M059J (cell line): ENCODE measurements around the gene SGCD. TPM values are rescaled to one million over a fixed set of nuclear protein-coding genes. Genes with fewer than 3 reads are reported as not detected.

Experiments
- DNase-seq: peaks from one replicate; pipeline ENCODE4 v3.0.0-alpha.2; 2012; ENCODE audit warnings: low read depth
- total RNA-seq: library from RNA; depleted of rRNA; stranded (reverse); fragments of >200 nt; shearing (Covaris generic); gene quantifications from 2 replicates; pipeline ENCODE4 v1.2.3, GENCODE V29; 2014

Gene SGCD
- total RNA-seq, 1 experiment from 2014 or later: 1.7 TPM

DNA sequence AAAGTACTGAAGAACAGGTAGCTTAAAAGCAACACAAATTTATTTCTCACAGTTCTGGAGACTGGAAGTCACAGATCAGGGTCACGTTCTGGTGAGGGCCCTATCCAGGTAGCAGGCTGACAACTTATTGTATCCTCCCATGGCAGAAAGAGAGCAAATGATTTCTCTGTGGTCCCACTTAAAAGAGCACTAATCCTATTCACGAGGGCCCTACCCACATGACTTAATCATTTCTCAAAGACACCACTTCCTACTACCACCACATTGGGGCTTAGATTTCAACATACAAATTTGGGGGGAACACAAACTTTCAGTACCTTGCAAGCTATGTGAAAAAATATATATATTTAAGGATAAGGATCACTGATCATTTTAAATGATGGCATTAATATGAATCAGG lies 447.3 kb downstream of the SGCD start:
- no peak for DNase-seq

DNA sequence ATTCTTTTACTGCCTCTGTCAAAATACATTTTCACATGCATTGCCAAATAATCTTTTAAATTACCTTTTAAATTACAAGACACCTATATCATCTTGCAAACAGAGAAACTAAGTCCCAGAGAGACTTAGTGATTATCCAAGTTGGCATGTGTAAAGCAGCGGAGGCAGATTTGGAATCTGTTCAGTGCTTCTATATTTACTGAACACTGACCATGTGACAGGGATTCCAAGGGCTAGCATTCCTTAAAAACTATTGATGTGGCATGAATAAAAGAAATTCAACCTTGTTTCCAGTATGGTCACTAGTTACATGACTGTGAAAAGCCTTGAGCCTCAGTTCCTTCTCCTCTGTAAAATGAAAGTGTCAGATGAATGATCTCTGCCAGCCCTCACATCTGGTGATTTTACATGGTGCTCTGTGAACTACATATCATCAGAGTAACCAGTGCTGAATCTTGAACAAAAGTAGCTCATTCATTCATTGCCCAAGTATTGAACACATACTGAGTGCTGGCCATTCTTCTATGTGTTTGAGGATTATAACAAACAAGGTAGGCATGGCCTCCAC lies 451.3 kb downstream of the SGCD start:
- DNase-seq: no peak

DNA sequence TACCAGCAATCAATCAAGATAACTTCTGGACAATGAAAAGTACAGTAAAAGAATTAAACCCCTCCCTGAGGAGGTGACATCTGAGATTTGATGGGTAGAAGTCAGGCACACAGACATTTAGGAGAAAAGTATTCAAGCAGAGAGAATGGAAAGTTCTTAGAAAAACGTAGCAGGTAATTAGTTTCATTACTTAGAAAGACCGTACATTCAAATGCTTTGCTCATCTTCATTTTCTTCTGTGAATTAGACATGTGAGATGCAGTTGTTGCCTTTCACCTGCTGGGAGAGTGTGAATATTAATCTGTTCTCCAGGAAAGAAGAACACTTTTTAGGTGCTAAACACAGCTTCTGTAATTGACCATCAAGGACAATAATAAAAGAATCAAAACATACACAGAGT lies 451.8 kb downstream of the SGCD start:
- no peak for DNase-seq

DNA sequence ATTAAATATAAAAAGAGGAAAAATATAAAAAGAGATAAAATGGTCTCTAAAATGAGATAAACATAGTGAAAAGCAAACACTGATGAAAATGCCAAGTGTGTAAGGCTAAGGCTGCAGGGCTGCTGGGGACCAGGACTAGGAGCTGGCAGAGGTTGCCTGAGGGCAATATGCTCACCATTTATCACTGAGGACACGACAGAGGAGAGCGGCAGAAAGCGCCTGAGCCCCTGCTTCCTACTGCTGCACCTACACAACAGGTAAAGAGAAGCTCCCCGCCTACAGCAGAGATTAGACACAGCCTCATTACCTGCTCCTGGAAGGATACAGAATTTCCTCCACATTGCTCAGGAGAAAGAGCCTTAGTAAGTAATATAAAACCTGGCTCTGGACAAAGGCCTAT lies 452.5 kb downstream of the SGCD start:
- no peak for DNase-seq

DNA sequence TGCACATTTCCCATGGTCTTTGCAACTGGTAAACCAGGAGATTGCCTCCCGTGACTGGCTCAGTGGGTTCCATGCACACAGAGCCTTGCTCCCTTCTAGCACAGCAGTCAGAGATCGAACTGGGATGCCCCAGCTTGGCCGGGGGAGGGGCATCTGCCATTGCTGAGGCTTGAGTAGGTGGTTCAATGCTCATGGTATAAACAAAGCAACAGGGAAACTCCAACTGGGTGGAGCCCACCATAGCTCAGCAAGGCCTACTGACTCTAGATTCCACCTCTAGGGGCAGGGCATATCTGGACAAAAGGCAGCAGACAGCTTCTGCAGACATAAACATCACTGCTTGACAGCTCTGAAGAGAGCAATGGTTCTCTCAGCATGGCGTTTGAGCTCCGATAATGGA lies 456.1 kb downstream of the SGCD start:
- no peak for DNase-seq

DNA sequence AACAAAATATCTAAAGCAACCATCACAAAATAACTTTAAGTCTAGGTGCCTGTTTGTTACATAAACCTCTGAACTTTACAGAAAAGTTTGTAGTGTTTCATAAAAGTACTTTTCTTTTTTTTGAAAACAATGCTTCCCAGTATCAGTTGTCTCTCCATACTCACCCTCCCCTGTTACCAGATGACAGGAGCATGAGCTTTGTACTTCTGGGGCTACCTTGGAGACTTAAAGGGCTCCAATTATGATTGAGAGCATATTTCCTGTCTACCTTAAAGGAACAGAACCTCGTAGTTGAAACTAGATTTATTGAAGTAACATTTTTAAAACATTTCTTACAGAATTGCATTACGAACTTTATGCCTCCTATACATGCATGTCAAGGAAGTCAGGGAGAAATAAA lies 467.7 kb downstream of the SGCD start:
- DNase-seq: no peak

DNA sequence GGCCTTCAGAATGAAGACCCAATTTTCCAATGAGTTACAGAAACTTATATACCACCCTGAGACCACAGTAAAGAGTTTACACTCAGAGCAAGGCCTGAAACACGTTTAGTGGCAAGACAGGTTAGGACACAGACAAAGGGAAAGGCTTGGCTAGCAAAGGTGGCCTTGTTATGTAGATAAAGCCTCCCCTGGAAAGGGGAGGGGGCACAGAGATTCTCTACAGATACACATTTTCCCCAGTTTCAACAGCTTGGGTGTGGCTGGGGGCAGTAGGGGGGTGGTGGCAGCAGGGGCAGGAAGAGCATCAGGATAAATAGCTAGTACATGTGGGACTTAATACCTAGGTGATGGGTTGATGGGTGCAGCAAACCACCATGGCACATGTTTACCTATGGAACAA lies 471.2 kb downstream of the SGCD start:
- no peak for DNase-seq

DNA sequence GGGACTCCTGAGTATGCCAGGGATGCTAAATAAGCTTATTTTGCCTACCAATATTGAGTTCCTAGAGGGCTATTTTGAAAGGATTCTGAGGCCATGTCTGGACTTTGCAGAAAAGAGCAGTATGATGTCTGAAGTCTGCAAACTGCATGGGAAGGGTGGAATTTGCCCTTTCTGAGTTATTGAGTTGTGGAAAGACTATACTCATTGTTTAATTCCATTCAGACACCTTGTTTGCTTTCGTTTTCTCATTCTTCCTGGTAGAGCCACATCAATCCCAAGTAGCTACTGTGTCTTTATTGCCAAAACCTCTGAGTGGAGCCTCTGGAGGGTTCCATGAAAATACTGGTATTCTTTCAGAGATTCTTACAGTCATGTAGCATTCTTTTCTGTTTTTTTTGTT lies 472.2 kb downstream of the SGCD start:
- DNase-seq: no peak

DNA sequence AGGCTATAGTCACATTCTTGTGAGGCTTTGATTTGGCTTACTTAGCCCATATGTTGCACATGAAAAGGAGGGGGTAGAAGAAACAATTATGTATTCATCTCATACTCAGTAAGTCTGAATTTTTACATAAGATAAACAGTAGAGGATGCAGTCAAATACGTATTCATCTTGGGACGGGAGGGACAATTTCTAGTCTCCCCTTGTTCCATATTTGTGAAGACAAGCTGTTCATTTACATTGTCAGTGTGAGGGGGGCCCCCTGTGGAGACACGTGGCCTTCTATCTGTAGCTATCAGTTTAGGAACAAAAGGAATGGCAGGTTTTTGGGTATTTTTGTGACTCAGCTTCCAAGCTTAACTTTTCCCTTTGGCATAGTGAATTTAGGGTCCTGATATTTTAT lies 474.0 kb downstream of the SGCD start:
- DNase-seq: no peak

DNA sequence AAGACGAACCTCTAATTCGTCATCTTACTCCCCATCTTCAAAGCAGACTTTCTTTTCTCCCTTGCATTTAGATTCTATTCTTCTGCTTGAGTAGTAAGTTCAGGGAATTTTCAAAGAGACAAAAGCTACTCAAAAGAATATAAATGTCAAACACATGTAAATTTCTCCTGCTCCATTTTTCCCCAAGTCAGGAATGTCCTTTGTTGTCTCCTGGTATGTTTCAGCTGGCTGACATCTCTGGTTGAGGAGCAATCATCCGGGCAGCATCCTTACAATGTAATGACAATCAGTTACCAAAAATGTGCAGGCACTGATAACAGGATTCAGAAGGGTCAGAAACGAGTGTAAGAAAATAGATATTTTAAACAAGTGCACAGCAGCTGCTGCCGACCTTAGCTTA lies 475.5 kb downstream of the SGCD start:
- DNase-seq: no peak

DNA sequence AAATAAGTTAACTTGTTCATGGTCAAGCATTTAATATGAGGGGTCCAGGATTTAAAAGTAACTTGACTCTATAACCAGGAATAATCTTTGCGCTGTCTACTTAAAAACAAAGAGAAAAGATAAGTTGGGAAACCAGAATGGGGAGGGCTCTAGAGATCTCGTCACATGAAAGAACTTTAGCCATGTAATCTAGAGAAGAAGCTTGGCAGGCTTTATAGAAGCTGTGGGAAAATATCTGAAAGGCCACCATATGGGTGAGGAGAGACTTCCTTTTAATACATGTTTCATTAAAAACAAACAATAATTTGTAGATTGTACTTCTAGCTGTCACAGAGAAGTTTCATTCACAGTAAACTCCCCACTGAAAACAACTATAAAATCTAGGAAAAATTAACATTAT lies 476.4 kb downstream of the SGCD start:
- DNase-seq: no peak

DNA sequence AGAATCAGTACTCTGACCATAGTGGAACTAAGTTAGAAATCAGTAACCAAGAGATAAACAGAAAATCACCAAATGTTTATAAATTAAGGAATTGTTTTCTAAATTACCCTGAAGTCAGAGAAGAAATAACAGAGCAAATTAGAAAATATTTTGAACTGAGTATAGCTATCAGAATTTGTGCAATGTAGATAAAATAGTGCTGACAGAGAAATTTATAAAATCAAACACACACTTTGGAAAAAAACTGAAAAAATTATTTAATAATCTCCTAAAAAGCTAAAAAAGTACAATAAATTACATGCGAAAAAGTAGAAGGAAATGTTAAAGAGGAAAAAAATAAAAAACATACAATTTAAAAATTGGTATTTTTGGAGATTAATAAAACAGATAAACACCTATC lies 486.0 kb downstream of the SGCD start:
- no peak for DNase-seq

DNA sequence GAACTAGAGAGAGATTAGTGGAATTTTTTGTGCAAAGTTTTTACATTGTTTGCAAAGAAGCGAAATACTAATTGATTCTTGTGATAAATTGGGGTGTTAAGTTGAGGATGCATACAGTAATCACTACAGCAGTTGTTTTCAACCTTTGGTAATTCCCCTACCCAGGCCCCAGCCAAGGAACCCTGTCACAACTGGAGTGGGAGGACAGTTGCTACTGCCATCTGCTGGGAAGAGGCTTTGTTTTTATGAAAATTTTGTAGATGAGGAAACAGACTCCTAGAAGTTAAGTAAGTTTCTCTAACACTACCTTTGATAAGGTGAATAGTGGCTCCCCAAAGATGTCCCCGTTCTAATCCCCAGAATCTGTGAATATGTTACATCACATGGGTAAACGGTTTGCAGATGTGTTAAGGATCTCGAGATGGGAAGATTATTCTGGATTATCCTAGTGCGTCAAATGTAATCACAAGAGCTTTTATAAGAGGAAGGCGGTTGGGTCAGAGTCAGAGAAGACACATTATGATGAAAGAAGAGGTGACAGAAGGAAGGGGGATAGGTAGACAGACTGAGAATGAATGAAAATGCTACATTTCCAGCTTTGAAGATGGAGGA lies 489.1 kb downstream of the SGCD start:
- peak; percentile 6 for DNase-seq
